Epithelial cell of esophagus (primary cell): ENCODE data around the gene EIF2AK3.
A peak's percentile ranks its signal among the peaks of the same experiment; 100 is the strongest.

ENCODE experiments used
- DNase-seq: peaks from one replicate; pipeline ENCODE4 v3.0.0; 2010; ENCODE audit warnings: low read depth
- H3K4me3 ChIP-seq: 2 replicates; pipeline ENCODE4 v1.5.1; 2011; ENCODE audit warnings: mild to moderate bottlenecking, low read length, control low read depth
- TF ChIP-seq, protein P1 (sequence below): IDR thresholded peaks from 2 replicates; pipeline ENCODE4 v1.5.1; 2011; ENCODE audit warnings: low read depth, mild to moderate bottlenecking, low read length, control low read depth, inconsistent platforms; ENCODE audit not compliant: insufficient read depth; ENCODE audit errors: missing control alignments

EIF2AK3 gene

GRCh38 chr2:88564402-88564801 lies 62.9 kb downstream of the EIF2AK3 start:
- no peak overlapping the region for H3K4me3 ChIP-seq
- TF ChIP-seq, protein P1, sequence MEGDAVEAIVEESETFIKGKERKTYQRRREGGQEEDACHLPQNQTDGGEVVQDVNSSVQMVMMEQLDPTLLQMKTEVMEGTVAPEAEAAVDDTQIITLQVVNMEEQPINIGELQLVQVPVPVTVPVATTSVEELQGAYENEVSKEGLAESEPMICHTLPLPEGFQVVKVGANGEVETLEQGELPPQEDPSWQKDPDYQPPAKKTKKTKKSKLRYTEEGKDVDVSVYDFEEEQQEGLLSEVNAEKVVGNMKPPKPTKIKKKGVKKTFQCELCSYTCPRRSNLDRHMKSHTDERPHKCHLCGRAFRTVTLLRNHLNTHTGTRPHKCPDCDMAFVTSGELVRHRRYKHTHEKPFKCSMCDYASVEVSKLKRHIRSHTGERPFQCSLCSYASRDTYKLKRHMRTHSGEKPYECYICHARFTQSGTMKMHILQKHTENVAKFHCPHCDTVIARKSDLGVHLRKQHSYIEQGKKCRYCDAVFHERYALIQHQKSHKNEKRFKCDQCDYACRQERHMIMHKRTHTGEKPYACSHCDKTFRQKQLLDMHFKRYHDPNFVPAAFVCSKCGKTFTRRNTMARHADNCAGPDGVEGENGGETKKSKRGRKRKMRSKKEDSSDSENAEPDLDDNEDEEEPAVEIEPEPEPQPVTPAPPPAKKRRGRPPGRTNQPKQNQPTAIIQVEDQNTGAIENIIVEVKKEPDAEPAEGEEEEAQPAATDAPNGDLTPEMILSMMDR = no peak
- DNase-seq = no peak

DNA sequence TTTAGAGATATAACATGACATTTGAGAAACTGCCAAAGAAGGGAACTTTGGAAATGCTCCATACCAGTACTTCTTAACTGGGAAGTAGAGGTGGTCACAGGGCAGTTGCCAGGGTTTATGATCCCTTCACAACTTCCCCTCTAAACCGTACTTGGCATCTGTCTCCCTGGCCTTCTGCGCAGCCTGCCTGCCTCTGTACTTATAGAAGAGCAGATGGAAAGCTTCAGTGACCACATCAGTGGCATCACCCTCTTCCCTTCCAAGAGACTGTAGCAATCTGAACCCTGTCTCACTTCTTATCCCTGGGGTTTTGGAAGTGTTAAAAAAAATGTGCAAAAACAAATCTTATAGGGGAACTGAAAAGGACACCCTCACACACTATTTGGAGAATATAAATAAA lies 64.1 kb downstream of the EIF2AK3 start:
- no peak for DNase-seq
- TF ChIP-seq, protein P1 = no peak
- no peak overlapping the region for H3K4me3 ChIP-seq

DNA sequence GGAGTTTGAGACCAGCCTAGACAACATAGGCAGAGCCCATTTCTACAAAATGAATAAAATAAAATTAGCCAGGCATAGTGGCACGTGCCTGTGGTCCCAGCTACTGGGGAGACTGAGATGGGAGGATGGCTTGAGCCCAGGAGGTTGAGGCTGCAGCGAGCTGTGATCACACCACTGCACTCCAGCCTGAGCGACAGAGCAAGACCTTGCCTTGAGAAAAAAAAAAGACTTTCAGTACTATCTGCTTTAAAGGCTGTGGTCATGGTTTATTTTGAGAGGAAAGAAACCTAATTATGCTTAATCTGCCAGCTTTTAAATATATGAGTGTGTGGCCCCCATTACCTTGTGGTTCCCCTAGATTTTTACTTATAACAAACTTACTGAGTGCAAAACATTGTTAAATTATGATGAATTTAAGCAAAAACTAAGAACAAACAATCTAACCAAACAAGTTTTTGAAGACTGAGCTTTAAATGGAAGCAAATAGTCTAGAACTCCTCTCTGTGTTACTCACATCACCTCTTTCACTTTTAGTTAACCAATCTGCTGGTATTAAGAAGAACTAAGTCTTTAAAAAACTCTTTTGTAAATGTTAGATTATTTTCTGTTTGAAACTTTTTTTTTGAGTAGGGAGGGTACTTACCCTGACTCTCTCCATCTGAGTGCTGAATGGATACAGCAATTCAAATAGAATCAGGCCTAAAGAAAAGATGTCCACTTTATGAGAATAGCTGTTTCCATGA lies 65.4 kb downstream of the EIF2AK3 start:
- TF ChIP-seq, protein P1 = no peak
- no peak overlapping the region for H3K4me3 ChIP-seq
- DNase-seq = no peak

DNA sequence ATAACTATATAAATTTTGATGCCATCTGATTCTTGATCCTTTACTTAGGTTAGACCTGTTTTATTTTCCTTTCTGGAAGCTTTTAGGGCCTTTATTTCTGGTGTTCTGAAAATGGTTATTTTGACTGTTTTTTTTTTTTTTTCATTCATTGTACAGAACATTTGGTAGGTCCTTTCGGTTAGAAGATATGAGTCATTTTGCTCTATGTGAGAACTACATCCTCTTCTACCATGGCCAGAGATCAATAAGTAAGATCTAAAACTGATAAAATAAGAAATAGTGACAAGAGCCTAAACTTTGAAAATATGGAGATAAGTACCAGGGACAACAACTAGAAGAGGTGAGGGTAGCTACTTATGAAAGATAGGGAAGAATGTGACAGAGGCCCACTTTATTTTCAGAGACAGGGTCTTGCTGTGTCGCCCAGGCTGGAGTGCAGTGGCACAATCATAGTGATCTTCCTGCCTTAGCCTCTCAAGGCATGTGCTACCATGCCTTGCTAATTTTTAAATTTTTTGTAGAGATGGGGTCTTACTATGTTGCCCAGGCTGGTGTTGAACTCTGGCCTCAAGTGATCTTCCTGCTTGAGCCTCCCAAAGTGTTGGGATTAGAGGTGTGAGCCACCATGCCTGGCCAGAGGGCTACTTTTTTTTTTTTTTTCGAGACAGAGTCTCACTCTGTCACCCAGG lies 66.5 kb downstream of the EIF2AK3 start:
- no peak for DNase-seq
- no peak overlapping the region for H3K4me3 ChIP-seq
- TF ChIP-seq, protein P1 = no peak

GRCh38 chr2:88557290-88557689 lies 70.0 kb downstream of the EIF2AK3 start:
- TF ChIP-seq, protein P1 = no peak
- H3K4me3 ChIP-seq = no peak overlapping the region
- DNase-seq = no peak

DNA sequence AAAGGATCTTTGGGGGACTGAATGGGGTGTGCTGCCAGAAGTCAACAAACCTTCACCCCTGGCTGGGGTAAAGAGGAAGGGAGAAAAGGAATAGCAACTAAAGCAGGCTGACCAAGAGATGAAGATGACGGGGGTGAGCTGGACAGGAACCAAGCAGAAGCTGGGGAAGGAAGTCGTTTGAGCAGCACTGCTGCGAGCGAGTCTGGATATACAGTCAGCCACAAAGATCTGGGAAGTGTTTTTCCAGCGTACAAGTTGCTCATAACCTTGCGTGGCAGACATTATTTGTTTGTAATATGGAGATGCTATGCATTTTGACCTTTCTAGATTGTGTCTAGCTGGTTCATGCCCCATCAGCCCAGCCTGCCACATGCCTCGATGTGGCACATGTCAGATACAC lies 71.2 kb downstream of the EIF2AK3 start:
- TF ChIP-seq, protein P1 = no peak
- DNase-seq = no peak

GRCh38 chr2:88554189-88554588 lies 73.1 kb downstream of the EIF2AK3 start:
- no peak overlapping the region for H3K4me3 ChIP-seq
- TF ChIP-seq, protein P1 = peak; percentile 79
- DNase-seq = peak; percentile 52

More for the DNA sequence above, 71.2 kb downstream of the EIF2AK3 start:
- no peak overlapping the region for H3K4me3 ChIP-seq
